HCT116 (cell line): ENCODE measurements around the gene HDAC5. TPM values are rescaled to one million over a fixed set of nuclear protein-coding genes. Genes with fewer than 3 reads are reported as not detected.
"Not testable (repeated sequence)": the region's sequence is repeated elsewhere in the genome, so short reads cannot be mapped to it uniquely, and the experiment has no call there.

Source experiments
- ATAC-seq: fragments of 200-7000 bp; cut with Tn5 transposase; 2 replicates; pipeline ENCODE4 v1.9.1; 2020; ENCODE audit warnings: mild to moderate bottlenecking, moderate library complexity
- BruUV-seq: library from RNA; stranded (reverse); fragments of 400-500 nt; replicated peaks from 2 replicates; lab custom pipeline; 2021; lab: Mats Ljungman, UMichigan
- CTCF ChIA-PET: fragments of 300-600 bp; sonication (Branson Sonifier 250); formaldehyde crosslinking; loops from one replicate; lab custom pipeline; 2021; ENCODE audit warnings: antibody characterized with exemption; lab: Charles Lee
- POLR2A ChIA-PET: fragments of 300-600, 350-600 bp; sonication (Branson Sonifier 250); formaldehyde crosslinking; loops from one replicate; lab custom pipeline; 2021; ENCODE audit warnings: antibody characterized with exemption; lab: Charles Lee
- RAD21 ChIA-PET, 2 experiments: fragments of 300-600 bp; sonication (Branson Sonifier 250); formaldehyde crosslinking; loops; one replicate each; lab custom pipeline; 2023; ENCODE audit warnings: low total read pairs in 2 of 2; ENCODE audit not compliant: uncharacterized antibody in 2 of 2, unreplicated experiment in 2 of 2, low non-redundant PET in 1 of 2; lab: Charles Lee
- DNase-seq: peaks from one replicate; pipeline ENCODE4 v3.0.0-alpha.2; 2010; ENCODE audit warnings: low read depth, low spot score
- H2AFZ ChIP-seq: fragments of 200-600 bp; shearing (Covaris generic), sonication (generic); 2 replicates; pipeline ENCODE4 v1.6.1; 2017; ENCODE audit warnings: low read depth, mixed run types, mixed read lengths, antibody characterized with exemption, low read length; ENCODE audit not compliant: poor library complexity, severe bottlenecking
- H3K27ac ChIP-seq: 2 replicates; pipeline ENCODE4 v1.5.1; 2012; ENCODE audit warnings: low read depth, low read length
- H3K27me3 ChIP-seq: fragments of 200-600 bp; sonication (generic); 2 replicates; pipeline ENCODE4 v1.6.1; 2016; ENCODE audit warnings: mixed run types, low read length, mixed read lengths; ENCODE audit not compliant: insufficient read depth
- H3K36me3 ChIP-seq, 2 experiments: fragments of 200-500 bp in 1 of 2; fragments of 200-600 bp in 1 of 2; sonication (Bioruptor generic) in 1 of 2; sonication (generic) in 1 of 2; 2 replicates each; pipeline versions ENCODE4 v1.5.1 to v1.6.1; 2014 to 2016; ENCODE audit warnings: low read length in 2 of 2, inconsistent platforms in 1 of 2, mixed read lengths in 1 of 2, mixed run types in 1 of 2; ENCODE audit not compliant: insufficient read depth in 2 of 2, control insufficient read depth in 1 of 2
- H3K4me1 ChIP-seq, 2 experiments: fragments of 200-600 bp in 1 of 2; sonication (generic) in 1 of 2; 2 replicates each; pipeline versions ENCODE4 v1.5.1 to v1.6.1; 2012 to 2017; ENCODE audit warnings: low read length in 2 of 2, inconsistent platforms in 1 of 2, mild to moderate bottlenecking in 1 of 2, mixed read lengths in 1 of 2, mixed run types in 1 of 2, moderate library complexity in 1 of 2; ENCODE audit not compliant: insufficient read depth in 2 of 2, control insufficient read depth in 1 of 2
- H3K4me2 ChIP-seq: fragments of 200-600 bp; sonication (generic); 2 replicates; pipeline ENCODE4 v1.6.1; 2017; ENCODE audit warnings: mixed run types, low read length, mixed read lengths
- H3K4me3 ChIP-seq, 2 experiments: fragments of 200-600 bp in 1 of 2; sonication (generic) in 1 of 2; replicated peaks in 1 of 2; 2 replicates each; pipeline ENCODE4 v1.5.1; 2011 to 2016; ENCODE audit warnings: low read length in 2 of 2, control low read depth in 1 of 2, low read depth in 1 of 2, mild to moderate bottlenecking in 1 of 2, mixed read lengths in 1 of 2, mixed run types in 1 of 2
- H3K79me2 ChIP-seq: fragments of 200-600 bp; sonication (generic); 2 replicates; pipeline ENCODE4 v1.6.1; 2017; ENCODE audit warnings: mild to moderate bottlenecking, mixed run types, low read length, moderate library complexity, mixed read lengths; ENCODE audit not compliant: insufficient read depth
- H3K9ac ChIP-seq: fragments of 200-600 bp; sonication (generic); 2 replicates; pipeline ENCODE4 v1.6.1; 2016; ENCODE audit warnings: low read length, mixed read lengths
- H3K9me2 ChIP-seq: fragments of 200-600 bp; sonication (generic), shearing (Covaris generic); 2 replicates; pipeline ENCODE4 v1.6.1; 2017; ENCODE audit warnings: mixed run types, mild to moderate bottlenecking, moderate library complexity; ENCODE audit not compliant: insufficient read depth
- H3K9me3 ChIP-seq, 2 experiments: fragments of 200-500 bp in 1 of 2; fragments of 200-600 bp in 1 of 2; sonication (Bioruptor generic) in 1 of 2; sonication (generic) in 1 of 2; 2 replicates each; pipeline ENCODE4 v1.6.1; 2014 to 2017; ENCODE audit warnings: low read length in 2 of 2, mixed read lengths in 2 of 2, inconsistent platforms in 1 of 2, low read depth in 1 of 2, mild to moderate bottlenecking in 1 of 2, mixed run types in 1 of 2, moderate library complexity in 1 of 2; ENCODE audit not compliant: control insufficient read depth in 1 of 2, insufficient read depth in 1 of 2
- H4K20me1 ChIP-seq: fragments of 200-600 bp; sonication (generic), shearing (Covaris generic); 2 replicates; pipeline ENCODE4 v1.6.1; 2017; ENCODE audit warnings: mixed run types, mild to moderate bottlenecking, moderate library complexity; ENCODE audit not compliant: insufficient read depth
- EGR1 ChIP-seq: IDR thresholded peaks from 2 replicates; pipeline ENCODE4 v1.6.1; 2012; ENCODE audit warnings: low read depth
- EZH2 ChIP-seq: fragments of 200-600 bp; sonication (generic); IDR thresholded peaks from 2 replicates; pipeline ENCODE4 v1.6.1; 2017; ENCODE audit warnings: antibody characterized with exemption, mixed run types
- POLR2AphosphoS5 ChIP-seq: IDR thresholded peaks from 2 replicates; pipeline ENCODE4 v1.6.1; 2011; ENCODE audit warnings: mild to moderate bottlenecking, low read depth, low read length, moderate library complexity
- SIN3A ChIP-seq: IDR thresholded peaks from 2 replicates; pipeline ENCODE4 v1.6.1; 2012; ENCODE audit warnings: low read depth
- TCF7L2 ChIP-seq: IDR thresholded peaks from 2 replicates; pipeline ENCODE4 v1.7.0; 2011; ENCODE audit warnings: borderline replicate concordance, inconsistent platforms; ENCODE audit not compliant: insufficient read depth, insufficient read length; ENCODE audit errors: extremely low read depth
- intact Hi-C: fragments of 100-400 bp; cut with micrococcal nuclease; formaldehyde crosslinking; loops from 2 replicates; pipeline ENCODE4 v1.10.0; 2022
- total RNA-seq: library from RNA; stranded (reverse); gene quantifications from one replicate; pipeline ENCODE4 v1.2.1, GENCODE V29; 2021; ENCODE audit not compliant: unreplicated experiment
- TF ChIP-seq, protein P1 (sequence below): IDR thresholded peaks from 2 replicates; pipeline ENCODE4 v1.6.1; 2012

The HDAC5 gene
- total RNA-seq, 1 experiment from 2014 or later, result 32.9 TPM

GRCh38 chr17:44120851-44121605, 2.4 kb downstream of the HDAC5 start:
- Histone ChIP-seq H3K36me3 (no peaks in the 10 kb centered on the region), H3K27me3 (no peaks in the 10 kb centered on the region), H3K79me2 (peaks cover 8% of the 10 kb centered on the region; the same call in 1 of the 2 replicates), H3K9me2 (no peaks in the 10 kb centered on the region), H3K9me3 (no peaks in the 10 kb centered on the region), H3K9ac (no peak overlapping the region), H2AFZ (no peak overlapping the region), H3K4me1 (peaks cover 14 to 36% of the 10 kb centered on the region in 2 experiments), H3K4me3 (no peak overlapping the region), H3K27ac (no peak overlapping the region), H3K4me2 (peak overlapping the region; percentile 82; the same call in 1 of the 2 replicates), H4K20me1 (no peaks in the 10 kb centered on the region)
- ATAC-seq, result no peak
- BruUV-seq, result no TSS peak
- no peak for TF ChIP-seq TCF7L2
- TF ChIP-seq, protein P1, sequence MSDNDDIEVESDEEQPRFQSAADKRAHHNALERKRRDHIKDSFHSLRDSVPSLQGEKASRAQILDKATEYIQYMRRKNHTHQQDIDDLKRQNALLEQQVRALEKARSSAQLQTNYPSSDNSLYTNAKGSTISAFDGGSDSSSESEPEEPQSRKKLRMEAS, result no peak
- TF ChIP-seq EZH2, result no peak
- no peak for TF ChIP-seq SIN3A
- TF ChIP-seq POLR2AphosphoS5, result no peak
- TF ChIP-seq EGR1, result no peak
- ChIA-PET RAD21 (no interaction called here), POLR2A (no interaction called here), CTCF (interaction anchor here (0.8 kb wide), 1 partner anchor 47 kb away, joined by 3 read pairs; no protein-coding TSS in a partner anchor)
- DNase-seq, result no peak
- intact Hi-C loops, result no loop called here

DNA sequence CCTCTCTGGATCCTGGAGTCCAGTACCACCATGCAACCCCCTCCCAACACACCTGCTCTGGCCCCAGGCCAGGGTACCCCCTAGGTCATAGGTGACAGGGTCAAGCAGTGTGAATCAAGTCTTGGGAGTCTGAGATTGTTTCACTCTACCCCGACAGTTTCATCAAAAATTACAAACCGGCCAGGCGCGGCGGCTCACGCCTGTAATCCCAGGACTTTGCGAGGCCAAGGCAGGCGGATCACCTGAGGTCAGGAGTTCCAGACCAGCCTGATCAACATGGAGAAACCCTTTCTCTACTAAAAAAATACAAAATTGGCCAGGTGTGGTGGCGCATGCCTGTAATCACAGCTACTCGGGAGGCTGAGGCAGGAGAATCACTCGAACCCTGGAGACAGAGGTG, 3.2 kb downstream of the HDAC5 start:
- DNase-seq, H3K9me3 ChIP-seq, H3K27me3 ChIP-seq, intact Hi-C loops, H4K20me1 ChIP-seq, H3K79me2 ChIP-seq, H3K9me2 ChIP-seq, H3K27ac ChIP-seq, BruUV-seq, RAD21 ChIA-PET, H2AFZ ChIP-seq, H3K4me2 ChIP-seq, H3K9ac ChIP-seq, POLR2A ChIA-PET, H3K4me3 ChIP-seq, ATAC-seq, H3K36me3 ChIP-seq: not testable (repeated sequence)
- peaks cover 14 to 38% of the 10 kb centered on the region in 2 experiments for H3K4me1 ChIP-seq
- CTCF ChIA-PET, result interaction anchor here (0.9 kb wide), 1 partner anchor 37 kb away, joined by 4 read pairs; no protein-coding TSS in a partner anchor
